GM10248 (cell line): ENCODE results near the gene ZNF346.

Experiments
- CTCF ChIA-PET: fragments of 300-600 bp; sonication (Branson Sonifier 250); formaldehyde crosslinking; extraction: SDS; loops from one replicate; lab custom pipeline; 2021; ENCODE audit warnings: antibody characterized with exemption; lab: Yijun Ruan, JAX
- POLR2A ChIA-PET: fragments of 350-650 bp; sonication (Branson Sonifier 250); formaldehyde crosslinking; extraction: SDS; loops from one replicate; lab custom pipeline; 2020; ENCODE audit warnings: antibody characterized with exemption; lab: Yijun Ruan, JAX
- DNase-seq: peaks from one replicate; pipeline ENCODE4 v3.0.0; 2012; ENCODE audit errors: extremely low spot score
- CTCF ChIP-seq: IDR thresholded peaks from 2 replicates; pipeline ENCODE4 v1.5.1; 2012; ENCODE audit warnings: mild to moderate bottlenecking, low read depth; ENCODE audit errors: extremely low read depth, missing control alignments, control extremely low read depth

The ZNF346 gene

GRCh38 chr5:177023303-177023664 lies 788 bp downstream of the ZNF346 start:
- ChIA-PET POLR2A (interaction anchor here (0.8 kb wide), 1 partner anchor 26 kb away, joined by 3 read pairs; no protein-coding TSS in a partner anchor), CTCF (interaction anchor here (1.2 to 1.3 kb wide), 2 partner anchors 11 to 363 kb away, joined by 4 to 5 read pairs; no protein-coding TSS in a partner anchor)
- no peak for TF ChIP-seq CTCF
- peak; percentile 35 for DNase-seq

- ChIA-PET CTCF (interaction anchor here (1.0 to 1.3 kb wide), 3 partner anchors 10 to 364 kb away, joined by 3 to 4 read pairs (median 3); no protein-coding TSS in a partner anchor), POLR2A (no interaction called here)
- no peak for DNase-seq
- no peak for TF ChIP-seq CTCF
Measured at GRCh38 chr5:177024559-177024958, 2.1 kb downstream of the ZNF346 start.

DNA sequence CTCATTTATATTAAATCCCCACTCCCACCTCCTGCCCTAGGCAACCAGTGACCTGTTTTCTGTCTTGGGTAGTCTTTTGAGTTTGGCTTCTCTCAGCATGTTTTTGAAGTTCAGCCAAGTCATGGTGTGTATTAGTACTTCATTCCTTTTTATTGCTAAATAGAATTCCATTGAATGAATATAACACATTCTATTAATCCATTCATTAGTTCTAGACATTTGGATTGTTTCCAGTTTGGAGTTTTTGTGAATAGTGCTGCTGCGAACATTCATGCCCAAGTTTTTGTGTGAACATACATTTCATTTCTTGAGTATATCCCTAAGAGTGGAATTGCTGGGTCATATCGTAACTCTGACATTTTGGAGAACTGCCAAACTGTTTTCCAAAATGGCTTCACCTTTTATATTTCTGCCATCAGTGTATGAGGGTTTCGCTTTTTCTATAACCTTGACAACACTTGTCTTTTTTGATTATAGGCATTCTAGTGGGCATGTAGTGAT lies 2.7 kb downstream of the ZNF346 start:
- CTCF ChIA-PET, result interaction anchor here (1.0 kb wide), 2 partner anchors 9 to 20 kb away, joined by 3 read pairs; no protein-coding TSS in a partner anchor
- no peak for DNase-seq
- no peak for TF ChIP-seq CTCF
- POLR2A ChIA-PET, result no interaction called here

DNA sequence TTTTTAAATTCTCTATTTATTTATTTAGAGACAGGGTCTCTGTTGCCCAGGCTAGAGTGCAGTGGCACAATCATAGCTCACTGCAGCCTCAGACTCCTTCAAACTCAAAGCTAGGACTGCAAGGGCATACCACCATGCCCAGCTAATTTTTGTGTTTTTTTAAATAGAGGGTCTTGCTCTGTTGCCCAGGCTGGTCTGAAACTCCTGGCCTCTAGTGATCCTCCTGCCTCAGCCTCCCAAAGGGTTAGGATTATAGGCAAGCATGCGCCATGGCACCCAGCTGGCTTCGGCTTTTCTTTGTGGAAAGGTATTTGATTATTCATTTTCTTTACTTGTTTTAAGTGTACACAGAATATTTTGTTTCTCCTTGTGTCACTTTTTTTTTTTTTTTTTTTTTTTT lies 5.2 kb downstream of the ZNF346 start:
- ChIA-PET CTCF (interaction anchor here (0.9 to 2.2 kb wide), 5 partner anchors 22 to 372 kb away, joined by 3 to 6 read pairs (median 5); no protein-coding TSS in a partner anchor), POLR2A (interaction anchor here (0.7 kb wide), 1 partner anchor 96 kb away, joined by 4 read pairs; no protein-coding TSS in a partner anchor)
- TF ChIP-seq CTCF, result no peak
- no peak for DNase-seq

- CTCF ChIA-PET, result no interaction called here
Measured at GRCh38 chr5:177029498-177029897, 7.0 kb downstream of the ZNF346 start.

GRCh38 chr5:177035976-177036375 lies 13.5 kb downstream of the ZNF346 start:
- ChIA-PET CTCF (interaction anchor here (1.1 kb wide), 1 partner anchor 10 kb away, joined by 4 read pairs; no protein-coding TSS in a partner anchor), POLR2A (interaction anchor here (0.7 kb wide), 1 partner anchor 32 kb away, joined by 3 read pairs; no protein-coding TSS in a partner anchor)
- DNase-seq, result peak; percentile 37
- TF ChIP-seq CTCF, result no peak

More at GRCh38 chr5:177029498-177029897, 7.0 kb downstream of the ZNF346 start:
- no peak for TF ChIP-seq CTCF
- DNase-seq, result no peak
- POLR2A ChIA-PET, result no interaction called here
